NB4 (cell line): ENCODE data around the gene OR11H6.
"Not testable (repeated sequence)": the region's sequence is repeated elsewhere in the genome, so short reads cannot be mapped to it uniquely, and the experiment has no call there.

Experiments used
- DNase-seq: peaks from one replicate; pipeline ENCODE4 v3.0.0; 2010; ENCODE audit warnings: low read depth
- H3K4me3 ChIP-seq: one replicate; pipeline ENCODE4 v1.5.1; 2011; ENCODE audit warnings: mild to moderate bottlenecking, low read depth, low read length, moderate library complexity
- CTCF ChIP-seq: IDR thresholded peaks from one replicate; pipeline ENCODE4 v1.5.1; 2012; ENCODE audit warnings: low read depth, low read length
- MAX ChIP-seq: IDR thresholded peaks from 2 replicates; pipeline ENCODE4 v1.6.1; 2011; ENCODE audit warnings: low read depth, low read length
- MYC ChIP-seq: IDR thresholded peaks from 2 replicates; pipeline ENCODE4 v1.6.1; 2011; ENCODE audit warnings: low read depth, low read length
- POLR2A ChIP-seq: IDR thresholded peaks from 2 replicates; pipeline ENCODE4 v1.6.1; 2011; ENCODE audit warnings: mild to moderate bottlenecking; ENCODE audit not compliant: insufficient read length; ENCODE audit errors: extremely low read depth

Gene OR11H6

GRCh38 chr14:20223410-20223809 lies at the start of gene OR11H6:
OR11H6 (plus strand) TSS chr14:20223710; CDS start chr14:20223710, 0 bp downstream.
- TF ChIP-seq POLR2A: no peak
- no peak for TF ChIP-seq MAX
- no peak for TF ChIP-seq MYC
- TF ChIP-seq CTCF: no peak
- no peak within 1 kb of the TSS for H3K4me3 ChIP-seq
- no peak for DNase-seq

GRCh38 chr14:20174205-20174604 lies 49.3 kb upstream of the OR11H6 start:
- DNase-seq, H3K4me3 ChIP-seq: not testable (repeated sequence)

- TF ChIP-seq MYC (no peak), CTCF (no peak), MAX (no peak), POLR2A (no peak)
- DNase-seq: no peak
- H3K4me3 ChIP-seq: no peak overlapping the region
Observed at GRCh38 chr14:20176330-20176729, 47.2 kb upstream of the OR11H6 start.

- no peak for DNase-seq
- TF ChIP-seq MYC (no peak), MAX (no peak), CTCF (no peak), POLR2A (no peak)
- H3K4me3 ChIP-seq: no peak overlapping the region
Observed at GRCh38 chr14:20177433-20177974, 46.0 kb upstream of the OR11H6 start.

GRCh38 chr14:20179218-20179617 lies 44.3 kb upstream of the OR11H6 start:
- peak; percentile 67 for DNase-seq
- no peak overlapping the region for H3K4me3 ChIP-seq
- no peak for TF ChIP-seq POLR2A
- no peak for TF ChIP-seq CTCF
- TF ChIP-seq MYC: no peak

- no peak overlapping the region for H3K4me3 ChIP-seq
- no peak for TF ChIP-seq MYC
- no peak for TF ChIP-seq MAX
- no peak for TF ChIP-seq POLR2A
- TF ChIP-seq CTCF: no peak
- DNase-seq: peak; percentile 16
Observed at GRCh38 chr14:20179880-20180279, 43.6 kb upstream of the OR11H6 start.
